Measurements from ENCODE around the gene GRHL1. TPM values are rescaled to one million over a fixed set of nuclear protein-coding genes. Genes with fewer than 3 reads are reported as not detected.
"Not testable (repeated sequence)": the region's sequence is repeated elsewhere in the genome, so short reads cannot be mapped to it uniquely, and the experiment has no call there.

GRHL1 gene
- total RNA-seq, 1 experiment from 2014 or later, result 0.96 TPM

DNA sequence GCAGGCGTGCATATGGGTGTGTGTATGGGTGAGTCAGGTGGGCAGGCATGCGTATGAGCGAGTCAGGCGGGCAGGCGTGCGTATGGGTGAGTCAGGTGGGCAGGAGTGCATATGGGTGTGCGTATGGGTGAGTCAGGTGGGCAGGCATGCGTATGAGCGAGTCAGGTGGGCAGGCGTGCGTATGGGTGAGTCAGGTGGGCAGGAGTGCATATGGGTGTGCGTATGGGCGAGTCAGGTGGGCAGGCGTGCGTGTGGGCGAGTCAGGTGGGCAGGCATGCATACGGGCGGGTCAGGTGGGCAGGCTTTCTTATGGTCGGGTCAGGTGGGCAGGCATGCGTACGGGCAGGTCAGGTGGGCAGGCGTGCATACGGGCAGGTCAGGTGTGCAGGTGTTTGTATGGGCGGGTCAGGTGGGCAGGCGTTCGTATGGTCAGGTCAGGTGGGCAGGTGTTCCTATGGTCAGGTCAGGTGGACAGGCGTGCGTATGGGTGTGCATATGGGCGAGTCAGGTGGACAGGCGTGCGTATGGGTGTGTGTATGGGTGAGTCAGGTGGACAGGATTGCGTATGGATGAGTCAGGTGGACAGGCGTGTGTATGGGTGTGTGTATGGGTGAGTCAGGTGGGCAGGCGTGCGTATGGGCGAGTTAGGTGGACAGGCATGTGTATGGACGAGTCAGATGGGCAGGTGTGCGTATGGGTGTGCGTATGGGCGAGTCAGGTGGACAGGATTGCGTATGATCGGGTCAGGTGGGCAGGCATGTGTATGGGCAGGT lies 63.1 kb downstream of the GRHL1 start:
- POLR2A ChIA-PET, result no interaction called here
- no peak overlapping the region for H3K4me3 Mint-ChIP-seq (ENCODE audit: unreplicated experiment)
- no TSS peak for BruUV-seq (replicated peaks)
- CTCF ChIA-PET, result no interaction called here
- no peaks in the 10 kb centered on the region for H3K27me3 Mint-ChIP-seq (ENCODE audit: insufficient read depth, unreplicated experiment)
- DNase-seq (ENCODE audit: unreplicated experiment), result peak; percentile 60
- no peaks in the 10 kb centered on the region for H3K36me3 Mint-ChIP-seq (ENCODE audit: insufficient read depth, unreplicated experiment)
- no peak overlapping the region for H3K27ac Mint-ChIP-seq (ENCODE audit: low read depth, unreplicated experiment)
- H3K9me3 Mint-ChIP-seq (ENCODE audit: unreplicated experiment), result no peaks in the 10 kb centered on the region
- no peak for TF ChIP-seq CTCF (IDR thresholded peaks at IDR 0.05; ENCODE audit: unreplicated experiment)
- peaks cover 10% of the 10 kb centered on the region for H3K4me1 Mint-ChIP-seq (ENCODE audit: insufficient read depth, unreplicated experiment)
- intact Hi-C loops (cut with micrococcal nuclease), result no loop called here

GRCh38 chr2:10015376-10015989 lies 64.0 kb downstream of the GRHL1 start:
- BruUV-seq (replicated peaks); DNase-seq (ENCODE audit: unreplicated experiment); intact Hi-C loops (cut with micrococcal nuclease); CTCF ChIA-PET; H3K9me3 Mint-ChIP-seq (ENCODE audit: unreplicated experiment); H3K27me3 Mint-ChIP-seq (ENCODE audit: insufficient read depth, unreplicated experiment); H3K4me1 Mint-ChIP-seq (ENCODE audit: insufficient read depth, unreplicated experiment); H3K36me3 Mint-ChIP-seq (ENCODE audit: insufficient read depth, unreplicated experiment); H3K4me3 Mint-ChIP-seq (ENCODE audit: unreplicated experiment); POLR2A ChIA-PET; H3K27ac Mint-ChIP-seq (ENCODE audit: low read depth, unreplicated experiment): not testable (repeated sequence)

DNA sequence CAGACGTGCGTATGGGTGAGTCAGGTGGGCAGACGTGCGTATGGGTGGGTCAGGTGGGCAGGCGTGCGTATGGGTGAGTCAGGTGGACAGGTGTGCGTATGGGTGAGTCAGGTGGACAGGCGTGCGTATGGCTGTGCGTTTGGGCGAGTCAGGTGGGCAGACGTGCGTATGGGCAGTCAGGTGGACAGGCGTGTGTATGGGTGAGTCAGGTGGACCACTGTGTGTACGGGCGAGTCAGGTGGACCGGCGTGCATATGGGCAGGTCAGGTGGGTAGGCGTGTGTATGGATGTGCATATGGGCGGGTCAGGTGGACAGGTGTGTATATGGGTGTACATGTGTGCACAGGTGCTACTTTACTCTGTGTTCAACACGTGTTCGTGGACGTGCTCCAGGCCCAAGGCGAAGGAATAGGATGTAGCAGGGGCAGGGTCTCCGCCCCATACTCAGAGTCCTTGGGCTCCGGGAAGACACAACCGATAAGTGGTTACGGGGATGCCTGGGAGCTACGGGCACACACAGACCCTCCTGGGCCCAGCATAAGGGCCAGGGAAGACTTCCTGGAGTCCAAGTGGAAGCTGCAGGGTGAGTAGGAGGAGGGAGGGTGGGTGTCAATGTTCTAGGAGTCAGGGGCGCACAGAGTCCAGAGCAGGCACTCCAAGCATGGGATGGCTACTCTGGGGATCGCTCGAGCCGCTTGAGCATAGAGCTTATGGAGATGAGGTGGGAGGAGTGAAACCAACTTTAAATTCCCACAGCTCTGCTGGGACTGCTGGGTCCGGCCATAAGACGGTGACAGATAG lies 64.7 kb downstream of the GRHL1 start:
- no TSS peak for BruUV-seq (replicated peaks)
- H3K27me3 Mint-ChIP-seq (ENCODE audit: insufficient read depth, unreplicated experiment), result no peaks in the 10 kb centered on the region
- H3K4me3 Mint-ChIP-seq (ENCODE audit: unreplicated experiment), result no peak overlapping the region
- intact Hi-C loops (cut with micrococcal nuclease), result no loop called here
- no peak for TF ChIP-seq CTCF (IDR thresholded peaks at IDR 0.05; ENCODE audit: unreplicated experiment)
- POLR2A ChIA-PET, result interaction anchor here (0.8 kb wide), 1 partner anchor 457 kb away, joined by 3 read pairs; no protein-coding TSS in a partner anchor
- DNase-seq (ENCODE audit: unreplicated experiment), result no peak
- H3K36me3 Mint-ChIP-seq (ENCODE audit: insufficient read depth, unreplicated experiment), result no peaks in the 10 kb centered on the region
- CTCF ChIA-PET, result interaction anchor here (0.9 to 1.0 kb wide), 2 partner anchors 32 to 419 kb away, joined by 4 to 8 read pairs; no protein-coding TSS in a partner anchor
- no peaks in the 10 kb centered on the region for H3K9me3 Mint-ChIP-seq (ENCODE audit: unreplicated experiment)
- peaks cover 10% of the 10 kb centered on the region for H3K4me1 Mint-ChIP-seq (ENCODE audit: insufficient read depth, unreplicated experiment)
- no peak overlapping the region for H3K27ac Mint-ChIP-seq (ENCODE audit: low read depth, unreplicated experiment)

GRCh38 chr2:10016802-10017258 lies 65.3 kb downstream of the GRHL1 start:
- H3K36me3 Mint-ChIP-seq (ENCODE audit: insufficient read depth, unreplicated experiment), result no peaks in the 10 kb centered on the region
- no peak overlapping the region for H3K27ac Mint-ChIP-seq (ENCODE audit: low read depth, unreplicated experiment)
- no peak for TF ChIP-seq CTCF (IDR thresholded peaks at IDR 0.05; ENCODE audit: unreplicated experiment)
- DNase-seq (ENCODE audit: unreplicated experiment), result no peak
- ChIA-PET CTCF (interaction anchor here (0.6 to 1.0 kb wide), 3 partner anchors 32 to 418 kb away, joined by 3 to 8 read pairs (median 4); no protein-coding TSS in a partner anchor), POLR2A (interaction anchor here (0.8 kb wide), 1 partner anchor 458 kb away, joined by 3 read pairs; no protein-coding TSS in a partner anchor)
- no peak overlapping the region for H3K4me3 Mint-ChIP-seq (ENCODE audit: unreplicated experiment)
- no TSS peak for BruUV-seq (replicated peaks)
- intact Hi-C loops (cut with micrococcal nuclease), result no loop called here
- no peaks in the 10 kb centered on the region for H3K9me3 Mint-ChIP-seq (ENCODE audit: unreplicated experiment)
- H3K27me3 Mint-ChIP-seq (ENCODE audit: insufficient read depth, unreplicated experiment), result no peaks in the 10 kb centered on the region
- H3K4me1 Mint-ChIP-seq (ENCODE audit: insufficient read depth, unreplicated experiment), result peaks cover 10% of the 10 kb centered on the region
